Measurements from ENCODE around the gene PECR. TPM values are rescaled to one million over a fixed set of nuclear protein-coding genes. Genes with fewer than 3 reads are reported as not detected.

Gene PECR
- total RNA-seq, 2 experiments from 2014 or later, result 2.3 to 5.3 TPM

- Histone ChIP-seq H3K9me2 (ENCODE audit: insufficient read depth, low read length) (no peaks in the 10 kb centered on the region), H3K79me2 (ENCODE audit: insufficient read depth, low read depth, low read length) (no peaks in the 10 kb centered on the region), H3K4me3 (ENCODE audit: low read depth, low read length, poor library complexity, severe bottlenecking) (no peak overlapping the region), H3K4me2 (ENCODE audit: low read length) (no peak overlapping the region), H3K9me3 (ENCODE audit: low read length) (no peaks in the 10 kb centered on the region; the same call in 1 of the 2 replicates), H4K20me1 (ENCODE audit: insufficient read depth, low read length) (no peaks in the 10 kb centered on the region), H3K36me3 (ENCODE audit: insufficient read depth, low read length) (no peaks in the 10 kb centered on the region), H3K27ac (ENCODE audit: low read depth, low read length, poor library complexity, severe bottlenecking) (no peak overlapping the region), H3K4me1 (ENCODE audit: insufficient read depth, low read length, poor library complexity, severe bottlenecking) (peaks cover 15% of the 10 kb centered on the region), H2AFZ (ENCODE audit: low read length) (no peak overlapping the region)
- no TSS peak for BruUV-seq (replicated peaks)
- TF ChIP-seq CTCF (conservative IDR thresholded peaks at IDR 0.05; ENCODE audit: low read length), result no peak
- no peak for TF ChIP-seq EZH2phosphoT487 (IDR thresholded peaks at IDR 0.05; ENCODE audit: borderline replicate concordance, low read depth, low read length)
- DNase-seq (ENCODE audit: low spot score), result no peak
- intact Hi-C loops (cut with micrococcal nuclease; ENCODE audit: unreplicated experiment), result loop anchor here (2.0 kb wide), 1 partner anchor 71 kb away; no protein-coding TSS in a partner anchor
- CTCF ChIA-PET (ENCODE audit: unreplicated experiment), result no interaction called here
- POLR2A ChIA-PET, result interaction anchor here (0.7 to 1.6 kb wide), 7 partner anchors 10 to 710 kb away, joined by 3 to 9 read pairs (median 4); partner anchors contain the start of gene ATIC
These were observed 59.6 kb downstream of the PECR start for GRCh38 chr2:216021768-216022565.

- TF ChIP-seq EZH2phosphoT487 (IDR thresholded peaks at IDR 0.05; ENCODE audit: borderline replicate concordance, low read depth, low read length), result no peak
- no peak for TF ChIP-seq CTCF (conservative IDR thresholded peaks at IDR 0.05; ENCODE audit: low read length)
- Histone ChIP-seq H3K4me1 (ENCODE audit: insufficient read depth, low read length, poor library complexity, severe bottlenecking) (peaks cover 43% of the 10 kb centered on the region), H3K79me2 (ENCODE audit: insufficient read depth, low read depth, low read length) (no peaks in the 10 kb centered on the region), H3K4me3 (ENCODE audit: low read depth, low read length, poor library complexity, severe bottlenecking) (no peak overlapping the region), H3K9me2 (ENCODE audit: insufficient read depth, low read length) (no peaks in the 10 kb centered on the region), H4K20me1 (ENCODE audit: insufficient read depth, low read length) (no peaks in the 10 kb centered on the region), H3K27ac (ENCODE audit: low read depth, low read length, poor library complexity, severe bottlenecking) (no peak overlapping the region), H2AFZ (ENCODE audit: low read length) (no peak overlapping the region; the same call in 1 of the 2 replicates), H3K36me3 (ENCODE audit: insufficient read depth, low read length) (no peaks in the 10 kb centered on the region), H3K9me3 (ENCODE audit: low read length) (no peaks in the 10 kb centered on the region; the same call in 1 of the 2 replicates), H3K4me2 (ENCODE audit: low read length) (no peak overlapping the region)
- no TSS peak for BruUV-seq (replicated peaks)
- ChIA-PET CTCF (ENCODE audit: unreplicated experiment) (no interaction called here), POLR2A (interaction anchor here (0.6 to 1.2 kb wide), 3 partner anchors 19 to 144 kb away, joined by 4 to 6 read pairs (median 4); no protein-coding TSS in a partner anchor)
- intact Hi-C loops (cut with micrococcal nuclease; ENCODE audit: unreplicated experiment), result no loop called here
- peak; percentile 14 for DNase-seq (ENCODE audit: low spot score)
These were observed 62.9 kb downstream of the PECR start for GRCh38 chr2:216018709-216019108.

GRCh38 chr2:216017365-216017764 is 64.2 kb downstream of the PECR start:
- ChIA-PET CTCF (ENCODE audit: unreplicated experiment) (no interaction called here), POLR2A (interaction anchor here (1.2 to 1.4 kb wide), 2 partner anchors 9 to 20 kb away, joined by 3 to 4 read pairs; no protein-coding TSS in a partner anchor)
- Histone ChIP-seq H3K9me3 (ENCODE audit: low read length) (no peaks in the 10 kb centered on the region; the same call in 1 of the 2 replicates), H3K4me3 (ENCODE audit: low read depth, low read length, poor library complexity, severe bottlenecking) (no peak overlapping the region), H3K27ac (ENCODE audit: low read depth, low read length, poor library complexity, severe bottlenecking) (peak overlapping the region; percentile 66), H3K4me1 (ENCODE audit: insufficient read depth, low read length, poor library complexity, severe bottlenecking) (peaks cover 49% of the 10 kb centered on the region), H3K4me2 (ENCODE audit: low read length) (peak overlapping the region; percentile 64), H3K79me2 (ENCODE audit: insufficient read depth, low read depth, low read length) (peaks cover 5% of the 10 kb centered on the region; the same call in 1 of the 2 replicates), H4K20me1 (ENCODE audit: insufficient read depth, low read length) (no peaks in the 10 kb centered on the region), H2AFZ (ENCODE audit: low read length) (peak overlapping the region; percentile 89), H3K9me2 (ENCODE audit: insufficient read depth, low read length) (no peaks in the 10 kb centered on the region), H3K36me3 (ENCODE audit: insufficient read depth, low read length) (no peaks in the 10 kb centered on the region)
- TF ChIP-seq CTCF (conservative IDR thresholded peaks at IDR 0.05; ENCODE audit: low read length), result no peak
- intact Hi-C loops (cut with micrococcal nuclease; ENCODE audit: unreplicated experiment), result no loop called here
- no TSS peak for BruUV-seq (replicated peaks)
- peak; percentile 64 for DNase-seq (ENCODE audit: low spot score)
